Mucosa of stomach (tissue), 1 donor: ENCODE measurements around the gene ART4.
A peak's percentile ranks its signal among the peaks of the same experiment; 100 is the strongest.

Source experiments
- H3K27me3 ChIP-seq: one replicate; pipeline ENCODE4 v1.7.0; 2013; ENCODE audit warnings: mild to moderate bottlenecking, low read length; ENCODE audit not compliant: control insufficient read depth, insufficient read depth
- H3K36me3 ChIP-seq: one replicate; pipeline ENCODE4 v1.7.0; 2013; ENCODE audit warnings: low read length; ENCODE audit not compliant: control insufficient read depth, insufficient read depth
- H3K4me1 ChIP-seq: one replicate; pipeline ENCODE4 v1.7.0; 2013; ENCODE audit warnings: mild to moderate bottlenecking, low read length; ENCODE audit not compliant: control insufficient read depth, insufficient read depth
- H3K4me3 ChIP-seq: one replicate; pipeline ENCODE4 v1.7.0; 2013; ENCODE audit warnings: low read length
- H3K9ac ChIP-seq: one replicate; pipeline ENCODE4 v1.7.0; 2013; ENCODE audit warnings: mild to moderate bottlenecking, low read length, moderate library complexity
- H3K9me3 ChIP-seq: one replicate; pipeline ENCODE4 v1.7.0; 2013; ENCODE audit warnings: mild to moderate bottlenecking, low read length, moderate library complexity; ENCODE audit not compliant: control insufficient read depth
- donor health status: Pancreatic carcinoma.

ART4 gene

DNA sequence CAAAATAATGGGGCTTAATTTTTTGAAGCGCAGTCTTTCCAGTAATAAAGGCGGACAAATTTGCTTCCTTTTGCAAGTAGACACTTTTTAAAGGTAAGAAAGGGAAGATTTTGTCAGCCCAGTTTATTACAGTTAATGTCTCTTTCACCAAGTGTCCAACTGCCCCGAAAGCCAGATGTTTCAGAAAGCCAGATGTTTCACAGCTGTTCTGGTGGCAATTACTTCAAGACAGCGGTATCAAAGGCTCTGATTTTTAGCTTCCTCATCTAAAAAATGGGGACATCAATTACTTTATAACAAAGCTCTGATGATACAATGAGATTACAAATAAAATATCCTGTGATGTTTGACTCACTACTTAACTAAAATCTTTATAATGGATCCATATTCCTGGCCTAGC lies 41.1 kb downstream of the ART4 start:
- H3K9me3 ChIP-seq = no peaks in the 10 kb centered on the region
- peak overlapping the region; percentile 84 for H3K9ac ChIP-seq
- no peak overlapping the region for H3K4me3 ChIP-seq
- no peaks in the 10 kb centered on the region for H3K36me3 ChIP-seq
- no peaks in the 10 kb centered on the region for H3K27me3 ChIP-seq
- H3K4me1 ChIP-seq = no peaks in the 10 kb centered on the region

DNA sequence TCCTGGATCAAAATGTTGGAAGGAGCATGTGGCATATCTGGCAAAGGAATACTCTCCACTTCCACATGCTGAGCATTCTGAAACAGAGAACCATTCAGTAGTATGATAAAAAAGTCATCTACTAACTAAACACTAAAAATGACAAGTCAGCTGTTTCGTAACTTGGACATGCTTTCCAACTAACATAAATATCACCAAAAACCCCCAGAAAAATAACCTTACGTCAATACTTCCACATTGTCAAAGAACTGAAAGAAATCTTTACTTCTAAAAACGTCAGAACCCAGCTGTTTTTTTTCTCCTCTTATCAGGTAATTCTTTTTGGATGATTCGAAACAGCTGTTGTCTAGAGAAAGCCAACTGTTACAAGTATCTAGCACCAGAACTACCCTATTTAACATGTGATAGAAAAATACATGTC lies 48.3 kb downstream of the ART4 start:
- Histone ChIP-seq H3K9me3 (no peaks in the 10 kb centered on the region), H3K4me1 (no peaks in the 10 kb centered on the region), H3K36me3 (no peaks in the 10 kb centered on the region), H3K4me3 (no peak overlapping the region), H3K27me3 (no peaks in the 10 kb centered on the region), H3K9ac (no peak overlapping the region)

DNA sequence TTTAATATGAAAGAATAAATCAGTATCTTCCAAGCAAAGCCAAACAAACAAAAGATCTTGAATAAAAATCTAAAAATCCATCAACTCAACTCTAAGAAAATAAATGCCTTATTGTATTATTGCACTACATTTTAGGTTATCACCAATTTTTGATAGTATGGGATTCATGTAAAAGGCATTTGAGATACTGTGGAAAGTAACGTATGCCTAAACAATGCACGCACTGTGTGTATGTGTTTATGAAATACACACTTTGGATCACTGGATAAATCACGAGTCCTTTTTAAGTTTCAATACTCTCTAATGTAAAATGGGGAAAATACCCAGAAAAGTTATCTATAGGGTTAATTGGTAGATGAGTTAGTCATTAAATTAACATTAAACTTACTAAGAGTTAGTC lies 57.8 kb downstream of the ART4 start:
- Histone ChIP-seq H3K9me3 (no peaks in the 10 kb centered on the region), H3K4me1 (no peaks in the 10 kb centered on the region), H3K36me3 (peaks cover 6% of the 10 kb centered on the region), H3K4me3 (no peak overlapping the region), H3K9ac (no peak overlapping the region), H3K27me3 (no peaks in the 10 kb centered on the region)

DNA sequence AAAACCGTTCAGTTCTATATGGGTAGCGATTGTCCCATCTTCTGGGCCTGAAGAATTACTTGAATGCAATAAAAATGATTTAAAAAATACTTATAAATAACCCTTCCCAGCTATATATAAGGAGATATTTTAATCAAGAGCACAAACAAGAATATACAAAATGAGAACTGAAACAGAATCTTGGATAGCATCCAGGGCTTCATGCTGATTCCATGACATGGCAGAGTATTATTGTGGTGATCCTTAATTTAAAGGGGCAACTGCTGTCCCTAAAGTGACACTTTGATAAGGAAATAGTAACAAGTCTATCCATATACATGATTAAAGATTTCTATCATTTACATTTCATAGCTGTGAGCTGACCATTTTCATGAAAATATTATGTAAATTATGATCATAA lies 58.9 kb downstream of the ART4 start:
- no peaks in the 10 kb centered on the region for H3K9me3 ChIP-seq
- H3K9ac ChIP-seq = no peak overlapping the region
- H3K4me3 ChIP-seq = no peak overlapping the region
- H3K27me3 ChIP-seq = no peaks in the 10 kb centered on the region
- no peaks in the 10 kb centered on the region for H3K4me1 ChIP-seq
- peaks cover 6% of the 10 kb centered on the region for H3K36me3 ChIP-seq

DNA sequence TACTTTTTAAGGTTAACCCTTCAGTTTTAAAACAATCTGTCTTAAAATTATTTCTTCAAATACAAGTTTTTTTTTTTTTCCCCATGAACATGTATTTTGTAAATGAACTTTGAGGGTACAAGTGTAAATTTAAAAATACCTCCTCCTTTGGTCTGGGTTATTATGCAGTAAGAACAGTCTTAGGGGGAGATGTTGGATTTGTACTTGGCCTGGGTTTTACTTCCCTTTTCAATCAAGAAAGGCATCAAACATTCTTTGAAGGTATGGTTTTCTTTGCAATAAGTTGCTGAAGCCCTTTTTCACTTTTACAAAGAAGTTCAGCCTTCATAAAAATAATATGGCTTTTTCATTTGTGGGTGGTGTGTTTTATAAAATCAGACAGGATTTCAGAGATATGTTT lies 60.6 kb downstream of the ART4 start:
- Histone ChIP-seq H3K36me3 (no peaks in the 10 kb centered on the region), H3K4me1 (peaks cover under 1% of the 10 kb centered on the region), H3K27me3 (no peaks in the 10 kb centered on the region), H3K9me3 (no peaks in the 10 kb centered on the region), H3K9ac (no peak overlapping the region), H3K4me3 (no peak overlapping the region)

DNA sequence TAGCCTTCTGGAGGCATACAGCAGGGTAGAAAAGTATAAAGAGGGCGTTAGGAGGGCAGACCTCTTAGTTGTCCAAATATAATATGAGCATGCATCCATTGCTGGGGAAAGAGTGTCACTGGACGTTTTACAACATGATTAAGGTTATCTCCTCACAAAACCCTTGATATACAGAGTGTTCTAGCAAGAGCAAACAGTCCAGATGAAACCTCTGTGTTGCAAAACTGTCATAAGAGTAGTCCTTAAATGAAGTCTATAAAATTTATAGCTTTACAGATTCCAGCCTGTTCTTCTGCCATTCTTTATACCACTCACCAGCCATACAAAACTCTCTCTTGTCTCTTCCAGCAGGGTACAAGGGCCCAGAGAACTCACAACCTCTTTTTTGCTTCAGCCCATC lies 61.8 kb downstream of the ART4 start:
- Histone ChIP-seq H3K4me1 (peaks cover 12% of the 10 kb centered on the region), H3K27me3 (no peaks in the 10 kb centered on the region), H3K9me3 (no peaks in the 10 kb centered on the region), H3K36me3 (no peaks in the 10 kb centered on the region), H3K4me3 (no peak overlapping the region), H3K9ac (no peak overlapping the region)

DNA sequence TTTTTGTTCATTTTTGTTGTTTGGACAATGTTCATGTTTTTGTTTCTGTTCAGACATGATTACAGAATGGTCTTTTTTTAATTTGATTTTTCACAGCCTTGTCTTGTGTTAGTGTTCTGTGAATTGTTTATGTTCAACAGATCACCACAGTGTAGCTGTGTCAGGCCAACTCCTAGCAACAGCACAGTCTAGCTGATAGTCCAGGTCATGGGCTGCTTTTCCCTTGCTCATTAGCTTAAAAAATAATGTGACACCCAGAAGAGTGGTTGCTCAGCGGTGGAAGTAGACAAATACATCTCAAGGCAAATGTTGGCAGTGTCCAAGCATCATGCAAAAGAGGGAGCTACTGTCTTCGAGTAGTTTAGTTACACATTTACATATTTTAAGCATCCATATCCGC lies 62.5 kb downstream of the ART4 start:
- H3K9ac ChIP-seq = no peak overlapping the region
- no peaks in the 10 kb centered on the region for H3K36me3 ChIP-seq
- H3K4me1 ChIP-seq = peaks cover 19% of the 10 kb centered on the region
- no peaks in the 10 kb centered on the region for H3K27me3 ChIP-seq
- no peak overlapping the region for H3K4me3 ChIP-seq
- no peaks in the 10 kb centered on the region for H3K9me3 ChIP-seq

DNA sequence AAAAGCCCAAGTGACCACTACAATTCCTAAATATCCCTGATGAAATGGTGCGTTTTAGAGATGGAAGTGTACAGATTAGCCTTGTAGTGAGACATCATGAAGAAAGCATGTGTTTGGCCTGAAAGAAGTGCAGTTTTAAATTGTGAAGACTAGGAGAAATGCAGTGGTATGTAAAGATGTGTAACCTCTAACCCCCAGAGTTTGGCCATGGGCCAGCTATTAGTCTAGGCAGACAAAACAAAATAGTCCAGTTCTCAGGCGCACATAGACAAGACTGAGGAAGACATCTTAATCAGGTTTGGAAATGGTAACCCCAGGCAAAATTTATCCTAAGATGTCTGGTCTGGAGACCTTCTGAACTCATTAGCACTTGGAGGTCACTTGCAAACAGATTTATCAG lies 63.5 kb downstream of the ART4 start:
- no peaks in the 10 kb centered on the region for H3K36me3 ChIP-seq
- no peak overlapping the region for H3K4me3 ChIP-seq
- no peaks in the 10 kb centered on the region for H3K9me3 ChIP-seq
- H3K9ac ChIP-seq = no peak overlapping the region
- peaks cover 20% of the 10 kb centered on the region for H3K4me1 ChIP-seq
- no peaks in the 10 kb centered on the region for H3K27me3 ChIP-seq

DNA sequence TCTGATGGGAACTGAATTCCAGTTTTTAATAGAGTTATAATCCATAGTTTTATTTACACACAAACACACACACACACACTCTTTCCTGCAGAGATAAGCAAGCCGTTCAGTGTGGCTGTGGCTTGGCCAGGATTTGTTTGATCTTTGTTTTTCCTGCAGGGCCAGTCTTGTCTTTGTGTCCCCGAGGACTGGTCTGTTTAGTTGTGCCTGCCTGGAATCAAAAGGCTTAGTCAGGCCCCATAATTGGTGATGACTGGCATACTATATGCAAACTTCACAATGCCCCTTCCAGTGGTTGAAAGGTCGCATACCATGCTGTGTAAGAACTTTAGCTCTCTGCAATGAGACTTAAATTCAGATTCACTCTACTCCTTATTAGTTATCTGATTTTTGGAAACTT lies 66.1 kb downstream of the ART4 start:
- no peaks in the 10 kb centered on the region for H3K27me3 ChIP-seq
- no peak overlapping the region for H3K9ac ChIP-seq
- H3K4me1 ChIP-seq = peaks cover 20% of the 10 kb centered on the region
- no peak overlapping the region for H3K4me3 ChIP-seq
- H3K9me3 ChIP-seq = no peaks in the 10 kb centered on the region
- H3K36me3 ChIP-seq = no peaks in the 10 kb centered on the region

DNA sequence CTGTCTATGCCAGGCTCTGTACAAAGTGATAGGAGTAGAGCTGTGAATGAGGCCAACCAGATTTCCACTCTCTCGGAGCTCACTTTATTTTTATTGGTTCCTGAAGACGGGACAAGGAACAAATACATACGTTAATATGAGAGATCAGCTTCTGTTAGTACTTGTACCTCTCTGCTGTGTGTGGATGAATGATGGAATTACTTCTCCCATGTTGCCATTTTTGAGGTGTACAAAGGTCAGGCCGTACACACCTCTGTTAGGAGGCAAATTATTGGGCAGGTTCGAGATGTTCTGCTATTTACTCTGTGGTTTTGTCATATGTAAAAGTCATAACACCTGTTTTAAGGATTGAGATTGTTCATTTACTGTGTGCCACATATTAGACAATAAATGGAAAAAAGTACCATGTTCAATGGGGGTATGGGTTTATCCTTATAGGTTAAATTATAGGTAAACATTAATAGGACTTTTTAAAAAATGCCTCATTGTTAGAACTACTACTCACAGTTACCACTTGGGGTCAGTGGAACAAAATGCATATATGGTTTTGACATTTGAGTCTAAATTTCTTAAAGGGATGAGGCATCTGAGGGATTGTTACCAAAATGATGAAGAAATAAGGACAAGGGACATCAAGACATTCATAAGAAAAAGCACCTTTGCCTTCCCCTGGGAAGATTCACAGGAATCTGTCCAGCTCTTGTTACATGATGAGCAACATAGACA lies 66.9 kb downstream of the ART4 start:
- Histone ChIP-seq H3K36me3 (no peaks in the 10 kb centered on the region), H3K9ac (no peak overlapping the region), H3K4me3 (peak overlapping the region; percentile 65), H3K9me3 (no peaks in the 10 kb centered on the region), H3K4me1 (peaks cover 20% of the 10 kb centered on the region), H3K27me3 (no peaks in the 10 kb centered on the region)

DNA sequence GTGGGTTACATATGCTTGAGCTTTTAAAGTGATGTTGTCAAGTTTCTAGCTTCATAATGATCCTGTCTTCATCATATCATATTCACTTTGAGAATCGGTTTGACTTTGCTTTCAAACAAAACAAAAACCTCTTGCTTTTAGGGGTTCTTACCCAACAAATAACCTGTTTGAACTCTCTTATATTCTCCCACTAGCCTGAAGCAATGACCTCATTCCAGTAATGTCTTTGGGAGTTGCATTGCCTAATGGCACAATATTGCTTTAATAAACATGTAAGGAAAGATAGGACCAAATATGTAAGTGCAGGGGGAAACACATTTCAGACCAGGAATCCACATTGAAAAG lies 67.7 kb downstream of the ART4 start:
- peaks cover 20% of the 10 kb centered on the region for H3K4me1 ChIP-seq
- no peaks in the 10 kb centered on the region for H3K36me3 ChIP-seq
- peak overlapping the region; percentile 100 for H3K9ac ChIP-seq
- H3K4me3 ChIP-seq = peak overlapping the region; percentile 65
- H3K9me3 ChIP-seq = no peaks in the 10 kb centered on the region
- no peaks in the 10 kb centered on the region for H3K27me3 ChIP-seq
